ENCODE measurements around the gene FBXO22.
A peak's percentile ranks its signal among the peaks of the same experiment; 100 is the strongest.
"Not testable (repeated sequence)": the region's sequence is repeated elsewhere in the genome, so short reads cannot be mapped to it uniquely, and the experiment has no call there.

The FBXO22 gene

DNA sequence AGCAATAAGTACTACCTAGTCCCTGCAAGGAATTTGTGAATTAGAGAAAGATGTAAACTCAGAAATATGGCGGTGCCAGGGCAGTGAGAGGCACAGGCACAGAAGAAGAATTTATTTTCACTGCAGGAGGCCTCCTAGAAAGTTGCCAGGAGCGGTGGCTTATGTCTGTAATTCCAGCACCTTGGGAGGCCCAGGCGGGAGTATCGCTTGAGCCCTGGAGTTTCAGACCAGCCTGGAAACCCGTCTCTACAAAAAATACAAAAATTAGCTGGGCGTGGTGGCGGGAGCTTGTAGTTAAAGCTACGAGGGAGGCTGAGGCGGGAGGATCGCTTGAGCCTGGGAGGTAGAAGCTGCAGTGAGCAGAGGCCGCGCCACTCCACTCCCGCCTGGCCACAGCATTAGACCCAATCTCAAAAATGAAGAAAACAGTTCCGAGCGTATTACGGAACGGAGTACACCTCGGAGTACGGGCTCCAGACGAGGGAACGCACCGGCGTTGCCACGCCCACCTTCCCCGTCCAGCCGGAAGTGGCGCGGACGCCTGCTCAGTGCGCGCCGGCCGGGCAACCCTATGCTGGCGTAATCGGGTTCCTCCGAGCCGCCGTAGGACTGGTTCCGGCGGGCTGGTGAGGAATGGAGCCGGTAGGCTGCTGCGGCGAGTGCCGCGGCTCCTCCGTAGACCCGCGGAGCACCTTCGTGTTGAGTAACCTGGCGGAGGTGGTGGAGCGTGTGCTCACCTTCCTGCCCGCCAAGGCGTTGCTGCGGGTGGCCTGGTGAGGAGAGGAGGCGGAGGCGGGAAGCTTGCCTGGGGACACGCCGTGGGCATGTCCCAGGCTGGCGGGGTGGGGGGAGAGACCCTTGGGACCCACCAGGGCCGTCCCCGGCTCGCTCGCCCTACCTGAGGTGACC lies at the start of gene FBXO22:
Gene FBXO22 (plus strand): TSS at position 548 of the 909 bp plus-strand sequence. CDS start 86 bp downstream, at position 634.
- no peak for TF ChIP-seq CTCF (IDR thresholded peaks at IDR 0.05; ENCODE audit: low read depth, low read length)

GRCh38 chr15:75857886-75858285 lies 45.8 kb upstream of the FBXO22 start:
- H3K4me3 ChIP-seq (ENCODE audit: low read depth, low read length), result no peak overlapping the region
- no peak for DNase-seq (ENCODE audit: low read depth, low spot score)
- in situ Hi-C loops (cut with HindIII; ENCODE audit: low sequenced_read_pairs), result no loop called here
- no peak for TF ChIP-seq CTCF (IDR thresholded peaks at IDR 0.05; ENCODE audit: low read depth, low read length)

More for the DNA sequence above, at the start of gene FBXO22:
- peak within 1 kb of the TSS; percentile 97 for H3K4me3 ChIP-seq (ENCODE audit: low read depth, low read length)
- in situ Hi-C loops (cut with HindIII; ENCODE audit: low sequenced_read_pairs), result no loop called here
- peak; percentile 92 for DNase-seq (ENCODE audit: low read depth, low spot score)

- in situ Hi-C loops (cut with HindIII; ENCODE audit: low sequenced_read_pairs), result no loop called here
- no peak overlapping the region for H3K4me3 ChIP-seq (ENCODE audit: low read depth, low read length)
- TF ChIP-seq CTCF (IDR thresholded peaks at IDR 0.05; ENCODE audit: low read depth, low read length), result no peak
- DNase-seq (ENCODE audit: low read depth, low spot score), result no peak
Observed at GRCh38 chr15:75861750-75862402, 41.8 kb upstream of the FBXO22 start.

GRCh38 chr15:75862796-75863195 lies 40.9 kb upstream of the FBXO22 start:
- no peak for DNase-seq (ENCODE audit: low read depth, low spot score)
- in situ Hi-C loops (cut with HindIII; ENCODE audit: low sequenced_read_pairs), result no loop called here
- no peak overlapping the region for H3K4me3 ChIP-seq (ENCODE audit: low read depth, low read length)
- no peak for TF ChIP-seq CTCF (IDR thresholded peaks at IDR 0.05; ENCODE audit: low read depth, low read length)

DNA sequence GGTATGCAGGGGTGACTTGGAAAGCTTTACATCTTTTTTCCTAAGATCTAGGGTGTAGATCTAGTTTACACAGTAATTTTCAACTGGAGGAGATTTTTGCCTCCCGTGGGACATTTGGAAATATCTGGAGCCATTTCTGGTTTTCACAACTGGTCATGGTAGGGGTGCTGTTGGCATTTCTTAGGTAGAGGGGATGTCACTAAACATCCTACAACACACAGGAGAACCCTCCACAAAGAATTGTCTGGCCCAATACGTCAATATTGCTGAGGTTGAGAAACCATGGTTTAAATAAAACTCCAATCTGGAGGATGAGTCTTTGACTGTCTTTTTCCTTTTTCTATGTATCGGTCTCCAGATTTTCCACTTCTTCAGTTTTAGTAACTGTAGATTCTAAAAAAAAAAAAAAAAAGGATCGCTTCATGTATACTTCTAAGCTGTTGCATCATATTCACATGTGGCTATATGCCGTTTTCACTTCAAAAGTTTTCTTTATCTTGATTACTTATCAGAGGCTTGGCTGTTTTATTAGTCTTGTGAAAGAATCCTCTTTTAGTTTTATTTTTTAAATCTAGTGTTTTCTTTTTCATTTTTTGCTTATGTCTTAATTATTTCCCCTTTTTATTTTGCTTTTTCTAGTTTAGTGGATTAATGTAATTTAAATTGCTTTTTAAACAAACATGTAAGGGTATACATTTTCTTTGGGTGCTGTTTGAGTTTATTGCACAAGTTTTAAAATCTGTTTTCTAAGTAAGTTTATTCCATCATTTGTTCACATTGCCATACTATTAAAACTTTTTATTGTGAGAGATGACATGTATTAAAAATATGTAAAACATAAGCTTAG lies 39.2 kb upstream of the FBXO22 start:
- in situ Hi-C loops (cut with HindIII; ENCODE audit: low sequenced_read_pairs), result no loop called here
- TF ChIP-seq CTCF (IDR thresholded peaks at IDR 0.05; ENCODE audit: low read depth, low read length), result no peak
- no peak for DNase-seq (ENCODE audit: low read depth, low spot score)
- no peak overlapping the region for H3K4me3 ChIP-seq (ENCODE audit: low read depth, low read length)

DNA sequence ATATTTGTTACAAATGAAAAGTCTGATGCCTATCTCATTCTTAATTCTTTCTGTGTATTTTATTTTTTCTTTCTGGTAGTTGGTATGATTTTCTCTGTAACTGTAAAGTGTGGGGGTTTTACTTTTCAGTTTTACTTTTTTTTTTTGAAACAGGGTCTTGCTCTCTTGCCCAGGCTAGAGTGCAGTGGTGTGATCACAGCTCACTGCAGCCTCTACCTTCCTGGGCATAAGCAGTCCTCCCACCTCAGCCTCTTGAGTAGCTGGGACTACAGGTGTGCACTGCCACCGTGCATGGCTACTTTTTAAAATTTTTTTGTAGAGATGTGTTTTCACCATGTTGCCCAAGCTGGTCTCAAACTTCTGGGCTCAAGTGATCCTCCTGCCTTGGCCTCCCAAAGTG lies 37.6 kb upstream of the FBXO22 start:
- in situ Hi-C loops (cut with HindIII; ENCODE audit: low sequenced_read_pairs); H3K4me3 ChIP-seq (ENCODE audit: low read depth, low read length); DNase-seq (ENCODE audit: low read depth, low spot score): not testable (repeated sequence)

All from astrocyte of the spinal cord (primary cell).